ENCODE measurements around the gene SLC35F2. TPM values are rescaled to one million over a fixed set of nuclear protein-coding genes. Genes with fewer than 3 reads are reported as not detected.

Gene SLC35F2
- total RNA-seq, 2 experiments from 2014 or later: 24.5 to 25.5 TPM

DNA sequence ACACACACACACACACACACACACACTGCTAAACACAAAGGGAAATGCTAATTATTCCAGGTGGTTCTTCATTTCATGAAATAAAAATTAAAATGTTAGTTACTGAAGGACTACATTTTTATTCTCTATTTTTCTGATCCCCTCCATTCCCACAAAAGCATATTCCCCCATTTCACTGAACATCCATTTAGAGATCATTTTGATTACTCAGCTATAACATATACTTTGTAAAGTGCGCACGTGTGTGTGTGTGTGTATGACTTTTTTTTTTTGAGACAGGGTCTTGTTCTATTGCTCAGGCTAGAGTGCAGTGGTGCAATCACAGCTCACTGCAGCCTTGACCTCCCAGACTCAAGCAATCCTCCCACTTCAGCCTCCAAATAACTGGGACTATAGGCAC, 42.6 kb downstream of the SLC35F2 start:
- no peak overlapping the region for H3K4me3 Mint-ChIP-seq
- POLR2A ChIA-PET: interaction anchor here (0.7 kb wide), 1 partner anchor 77 kb away, joined by 5 read pairs; no protein-coding TSS in a partner anchor
- H3K27me3 Mint-ChIP-seq: no peaks in the 10 kb centered on the region
- peaks cover 3% of the 10 kb centered on the region for H3K4me1 Mint-ChIP-seq
- DNase-seq (no peak), ATAC-seq (no peak)
- CTCF ChIA-PET: interaction anchor here (0.7 to 1.6 kb wide), 2 partner anchors 19 to 145 kb away, joined by 3 read pairs; no protein-coding TSS in a partner anchor
- intact Hi-C loops (cut with DNase I, micrococcal nuclease): no loop called here
- no peak overlapping the region for H3K27ac Mint-ChIP-seq
- H3K36me3 Mint-ChIP-seq (ENCODE audit: low read depth): peaks cover 7% of the 10 kb centered on the region
- H3K9me3 Mint-ChIP-seq (ENCODE audit: low read depth): no peaks in the 10 kb centered on the region

GRCh38 chr11:107810875-107811274, 47.7 kb downstream of the SLC35F2 start:
- no peak overlapping the region for H3K27ac Mint-ChIP-seq
- no peaks in the 10 kb centered on the region for H3K9me3 Mint-ChIP-seq (ENCODE audit: low read depth)
- ATAC-seq (no peak), DNase-seq (no peak)
- ChIA-PET CTCF (interaction anchor here (0.8 to 1.5 kb wide), 2 partner anchors 10 to 17 kb away, joined by 4 to 6 read pairs; no protein-coding TSS in a partner anchor), POLR2A (no interaction called here)
- intact Hi-C loops (cut with DNase I, micrococcal nuclease): no loop called here
- H3K4me1 Mint-ChIP-seq: no peaks in the 10 kb centered on the region
- H3K4me3 Mint-ChIP-seq: no peak overlapping the region
- H3K36me3 Mint-ChIP-seq (ENCODE audit: low read depth): peaks cover 34% of the 10 kb centered on the region
- no peaks in the 10 kb centered on the region for H3K27me3 Mint-ChIP-seq

DNA sequence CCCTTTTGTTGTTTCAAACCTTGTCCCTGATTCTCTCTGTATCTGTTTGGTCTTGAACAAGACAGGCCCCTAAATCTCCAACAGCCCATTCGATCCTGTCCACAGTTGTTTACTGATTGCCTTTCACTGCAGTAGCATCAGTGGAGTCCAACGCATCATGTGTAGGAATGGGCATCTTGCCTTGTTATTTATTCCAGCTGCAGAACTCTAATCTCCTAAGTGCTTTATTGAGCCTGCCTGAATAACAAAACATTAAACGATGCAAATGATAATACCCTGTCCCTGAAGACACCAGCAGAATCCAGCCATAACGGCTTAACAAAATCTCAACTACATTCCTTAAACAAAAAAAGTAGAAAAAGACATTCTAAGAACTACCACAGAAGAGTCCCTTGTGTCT, 50.1 kb downstream of the SLC35F2 start:
- peaks cover 44% of the 10 kb centered on the region for H3K36me3 Mint-ChIP-seq (ENCODE audit: low read depth)
- H3K27me3 Mint-ChIP-seq: no peaks in the 10 kb centered on the region
- ChIA-PET CTCF (no interaction called here), POLR2A (no interaction called here)
- H3K9me3 Mint-ChIP-seq (ENCODE audit: low read depth): no peaks in the 10 kb centered on the region
- H3K27ac Mint-ChIP-seq: no peak overlapping the region
- H3K4me1 Mint-ChIP-seq: no peaks in the 10 kb centered on the region
- H3K4me3 Mint-ChIP-seq: no peak overlapping the region
- intact Hi-C loops (cut with DNase I, micrococcal nuclease): no loop called here
- DNase-seq (no peak), ATAC-seq (no peak)

DNA sequence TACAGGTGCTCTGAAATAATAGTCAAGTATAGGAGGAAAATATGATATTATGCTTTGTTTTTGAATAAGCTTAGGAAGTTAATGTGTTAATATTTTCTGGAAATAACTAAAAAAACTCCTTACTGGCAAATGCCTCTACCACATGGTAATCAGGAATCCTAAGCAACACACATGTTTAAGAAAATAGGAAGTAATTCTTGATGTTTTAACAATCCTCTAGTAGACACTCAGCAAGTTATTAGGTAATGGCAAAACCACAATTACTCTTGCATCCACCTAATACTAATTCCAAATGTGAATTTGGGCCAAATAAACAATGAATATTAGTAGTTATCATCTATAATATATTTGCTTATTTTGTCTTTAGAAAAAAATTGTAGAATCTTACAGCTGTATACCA, 53.6 kb downstream of the SLC35F2 start:
- H3K4me1 Mint-ChIP-seq: no peaks in the 10 kb centered on the region
- intact Hi-C loops (cut with DNase I, micrococcal nuclease): no loop called here
- CTCF ChIA-PET: interaction anchor here (0.8 kb wide), 1 partner anchor 193 kb away, joined by 3 read pairs; no protein-coding TSS in a partner anchor
- POLR2A ChIA-PET: no interaction called here
- ATAC-seq: no peak
- H3K4me3 Mint-ChIP-seq: no peak overlapping the region
- DNase-seq: no peak
- H3K9me3 Mint-ChIP-seq (ENCODE audit: low read depth): no peaks in the 10 kb centered on the region
- H3K27ac Mint-ChIP-seq: no peak overlapping the region
- no peaks in the 10 kb centered on the region for H3K27me3 Mint-ChIP-seq
- peaks cover 52% of the 10 kb centered on the region for H3K36me3 Mint-ChIP-seq (ENCODE audit: low read depth)

DNA sequence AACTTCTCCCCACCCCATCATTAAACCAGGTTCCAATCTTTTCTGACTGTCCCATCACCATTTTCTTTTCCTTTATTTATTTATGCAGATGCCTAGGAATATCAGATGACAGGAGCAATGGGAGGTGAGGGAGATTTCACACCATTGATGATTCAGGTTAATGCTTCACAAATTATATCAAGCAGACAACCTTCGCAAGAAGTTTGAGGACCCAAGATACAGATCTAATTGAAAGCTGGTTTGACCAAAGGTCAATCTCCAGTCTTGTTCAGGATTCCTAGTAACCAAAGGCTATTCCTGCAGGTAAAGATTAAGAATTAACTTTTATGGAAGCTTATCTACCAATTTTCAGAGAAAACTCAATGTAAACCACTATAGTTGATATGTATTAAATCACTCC, 54.4 kb downstream of the SLC35F2 start:
- CTCF ChIA-PET: interaction anchor here (0.8 kb wide), 1 partner anchor 192 kb away, joined by 3 read pairs; no protein-coding TSS in a partner anchor
- H3K36me3 Mint-ChIP-seq (ENCODE audit: low read depth): peaks cover 49% of the 10 kb centered on the region

GRCh38 chr11:107801641-107802040, 56.9 kb downstream of the SLC35F2 start:
- intact Hi-C loops (cut with DNase I, micrococcal nuclease): no loop called here
- no peak overlapping the region for H3K4me3 Mint-ChIP-seq
- H3K9me3 Mint-ChIP-seq (ENCODE audit: low read depth): no peaks in the 10 kb centered on the region
- peaks cover 42% of the 10 kb centered on the region for H3K36me3 Mint-ChIP-seq (ENCODE audit: low read depth)
- no peaks in the 10 kb centered on the region for H3K4me1 Mint-ChIP-seq
- ChIA-PET CTCF (interaction anchor here (0.6 to 1.1 kb wide), 4 partner anchors 10 to 474 kb away, joined by 3 to 4 read pairs (median 3); no protein-coding TSS in a partner anchor), POLR2A (interaction anchor here (0.6 kb wide), 1 partner anchor 45 kb away, joined by 7 read pairs; no protein-coding TSS in a partner anchor)
- H3K27me3 Mint-ChIP-seq: no peaks in the 10 kb centered on the region
- DNase-seq: no peak
- no peak for ATAC-seq
- H3K27ac Mint-ChIP-seq: no peak overlapping the region

More for the DNA sequence above, 54.4 kb downstream of the SLC35F2 start:
- Mint-ChIP-seq H3K4me3 (no peak overlapping the region), H3K4me1 (no peaks in the 10 kb centered on the region), H3K27ac (no peak overlapping the region), H3K9me3 (ENCODE audit: low read depth) (no peaks in the 10 kb centered on the region), H3K27me3 (no peaks in the 10 kb centered on the region)
- no peak for DNase-seq
- intact Hi-C loops (cut with DNase I, micrococcal nuclease): no loop called here
- no peak for ATAC-seq
- POLR2A ChIA-PET: no interaction called here

- peak; percentile 81 for ATAC-seq
- Mint-ChIP-seq H3K4me1 (no peaks in the 10 kb centered on the region), H3K36me3 (ENCODE audit: low read depth) (peaks cover 42% of the 10 kb centered on the region), H3K4me3 (no peak overlapping the region), H3K27me3 (no peaks in the 10 kb centered on the region), H3K9me3 (ENCODE audit: low read depth) (no peaks in the 10 kb centered on the region), H3K27ac (no peak overlapping the region)
- CTCF ChIA-PET: interaction anchor here (0.8 to 1.9 kb wide), 3 partner anchors 13 to 99 kb away, joined by 3 to 6 read pairs (median 3); no protein-coding TSS in a partner anchor
- intact Hi-C loops (cut with DNase I, micrococcal nuclease): loop anchor here in 1 of 2 experiments (2.0 to 5.0 kb wide), 3 partner anchors 41 to 59 kb away; partner anchors contain the start of gene SLC35F2
- POLR2A ChIA-PET: no interaction called here
- DNase-seq: peak; percentile 82
Measured at GRCh38 chr11:107799218-107799859, 59.2 kb downstream of the SLC35F2 start.

GRCh38 chr11:107792049-107792443, 66.5 kb downstream of the SLC35F2 start:
- ChIA-PET POLR2A (no interaction called here), CTCF (interaction anchor here (1.1 kb wide), 1 partner anchor 17 kb away, joined by 4 read pairs; no protein-coding TSS in a partner anchor)
- no peaks in the 10 kb centered on the region for H3K9me3 Mint-ChIP-seq (ENCODE audit: low read depth)

DNA sequence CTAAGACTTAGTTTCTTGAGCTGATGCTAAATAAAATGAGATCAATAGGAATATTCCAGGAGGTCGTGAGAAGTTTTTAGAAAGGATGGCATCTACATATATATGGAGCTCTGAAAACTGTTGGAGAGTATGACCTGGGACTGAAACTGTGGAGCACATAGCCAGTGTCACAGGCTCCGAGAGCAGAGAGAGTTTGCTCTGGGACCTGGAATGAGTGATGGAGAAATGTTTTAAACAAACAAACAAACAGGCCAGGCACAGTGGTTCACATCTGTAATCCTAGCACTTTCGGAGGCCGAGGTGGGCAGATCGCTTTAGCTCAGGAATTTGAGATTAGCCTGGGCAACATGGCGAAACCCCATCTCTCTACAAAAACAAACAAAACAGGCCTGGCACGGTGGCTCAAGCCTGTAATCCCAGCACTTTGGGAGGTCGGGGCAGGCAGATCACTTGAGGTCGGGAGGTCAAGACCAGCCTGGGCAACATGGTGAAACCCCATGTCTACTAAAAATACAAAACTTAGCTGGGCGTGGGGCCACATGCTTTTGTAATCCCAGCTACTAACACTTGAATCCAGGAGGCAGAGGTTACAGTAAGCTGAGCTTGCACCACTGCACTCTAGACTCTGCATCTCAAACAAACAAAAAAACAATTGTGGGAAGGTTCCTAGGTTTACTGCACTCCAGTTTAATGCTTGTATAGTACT, 67.1 kb downstream of the SLC35F2 start:
- CTCF ChIA-PET: interaction anchor here (0.5 to 1.1 kb wide), 2 partner anchors 16 to 68 kb away, joined by 3 to 4 read pairs; no protein-coding TSS in a partner anchor
- Mint-ChIP-seq H3K4me1 (peaks cover 10% of the 10 kb centered on the region), H3K36me3 (ENCODE audit: low read depth) (peaks cover 31% of the 10 kb centered on the region), H3K27me3 (no peaks in the 10 kb centered on the region), H3K27ac (no peak overlapping the region), H3K4me3 (no peak overlapping the region), H3K9me3 (ENCODE audit: low read depth) (no peaks in the 10 kb centered on the region)
- intact Hi-C loops (cut with DNase I, micrococcal nuclease): no loop called here
- DNase-seq (no peak), ATAC-seq (no peak)
- POLR2A ChIA-PET: interaction anchor here (0.6 kb wide), 1 partner anchor 28 kb away, joined by 3 read pairs; no protein-coding TSS in a partner anchor

More at GRCh38 chr11:107792049-107792443, 66.5 kb downstream of the SLC35F2 start:
- intact Hi-C loops (cut with DNase I, micrococcal nuclease): no loop called here
- Mint-ChIP-seq H3K27ac (no peak overlapping the region), H3K4me1 (peaks cover 10% of the 10 kb centered on the region), H3K36me3 (ENCODE audit: low read depth) (peaks cover 31% of the 10 kb centered on the region), H3K27me3 (no peaks in the 10 kb centered on the region), H3K4me3 (no peak overlapping the region)
- no peak for DNase-seq
- ATAC-seq: no peak

DNA sequence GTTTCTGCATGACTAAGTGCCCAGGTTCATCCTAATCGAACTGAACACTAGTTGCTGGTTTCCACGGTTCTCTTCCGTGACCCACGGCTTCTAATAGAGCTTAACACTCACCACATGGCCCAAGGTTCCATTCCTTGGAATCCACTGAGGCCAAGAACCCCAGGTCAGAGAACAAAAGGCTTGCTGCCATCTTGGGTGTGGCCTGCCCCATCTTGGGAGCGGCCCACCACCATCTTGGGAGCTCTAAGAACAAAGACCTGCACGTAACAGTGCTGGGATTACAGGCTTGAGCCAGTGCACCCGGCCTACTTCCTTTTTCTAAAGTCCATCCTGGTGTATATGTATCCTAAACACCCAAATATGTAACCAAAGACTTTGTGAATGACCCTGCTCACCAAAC, 68.8 kb downstream of the SLC35F2 start:
- DNase-seq (no peak), ATAC-seq (no peak)
- Mint-ChIP-seq H3K4me3 (no peak overlapping the region), H3K9me3 (ENCODE audit: low read depth) (no peaks in the 10 kb centered on the region), H3K36me3 (ENCODE audit: low read depth) (peaks cover 21% of the 10 kb centered on the region), H3K27ac (no peak overlapping the region), H3K27me3 (no peaks in the 10 kb centered on the region), H3K4me1 (peaks cover 20% of the 10 kb centered on the region)
- CTCF ChIA-PET: interaction anchor here (1.1 kb wide), 1 partner anchor 8 kb away, joined by 4 read pairs; no protein-coding TSS in a partner anchor
- POLR2A ChIA-PET: no interaction called here
- intact Hi-C loops (cut with DNase I, micrococcal nuclease): no loop called here

DNA sequence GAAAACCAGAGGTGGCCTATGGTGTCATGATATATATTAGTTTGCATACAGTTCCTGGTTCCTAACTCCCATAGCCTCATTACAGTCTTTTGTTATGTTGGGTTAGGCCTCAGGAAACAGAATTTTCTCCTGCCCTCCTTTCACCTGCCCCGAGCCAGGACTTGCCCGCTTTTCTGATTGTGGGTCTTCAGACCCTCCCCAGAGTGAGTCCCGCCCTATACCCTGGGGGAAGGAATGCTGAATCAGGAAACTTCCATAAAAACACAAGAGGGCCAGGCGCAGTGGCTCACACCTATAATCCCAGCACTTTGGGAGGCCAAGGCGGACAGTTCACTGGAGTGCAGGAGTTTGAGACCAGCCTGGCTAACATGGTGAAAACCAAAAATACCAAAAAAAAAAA, 70.9 kb downstream of the SLC35F2 start:
- intact Hi-C loops (cut with DNase I, micrococcal nuclease): no loop called here
- ChIA-PET CTCF (no interaction called here), POLR2A (interaction anchor here (0.6 kb wide), 1 partner anchor 211 kb away, joined by 3 read pairs; no protein-coding TSS in a partner anchor)
- ATAC-seq (no peak), DNase-seq (no peak)
- no peaks in the 10 kb centered on the region for H3K27me3 Mint-ChIP-seq
- peaks cover 9% of the 10 kb centered on the region for H3K36me3 Mint-ChIP-seq (ENCODE audit: low read depth)
- H3K9me3 Mint-ChIP-seq (ENCODE audit: low read depth): no peaks in the 10 kb centered on the region
- peak overlapping the region; percentile 31 for H3K27ac Mint-ChIP-seq
- H3K4me3 Mint-ChIP-seq: no peak overlapping the region
- peaks cover 20% of the 10 kb centered on the region for H3K4me1 Mint-ChIP-seq
